GM12878 (cell line): Measurements from ENCODE around the gene SBNO1.

ENCODE experiments used
- EZH2 ChIP-seq: IDR thresholded peaks from 2 replicates; pipeline ENCODE4 v1.6.1; 2012; ENCODE audit warnings: low read depth, mild to moderate bottlenecking, control low read depth, inconsistent platforms, low read length, borderline replicate concordance; ENCODE audit not compliant: control insufficient read depth
- JUND ChIP-seq: IDR thresholded peaks from 2 replicates; pipeline ENCODE4 v1.6.1; 2012; ENCODE audit warnings: low read depth, mild to moderate bottlenecking, low read length, improper control_type of control experiment, moderate library complexity
- TF ChIP-seq, protein P1 (sequence below): IDR thresholded peaks from 2 replicates; pipeline ENCODE4 v1.6.1; 2012; ENCODE audit warnings: mild to moderate bottlenecking, low read depth, low read length

DNA sequence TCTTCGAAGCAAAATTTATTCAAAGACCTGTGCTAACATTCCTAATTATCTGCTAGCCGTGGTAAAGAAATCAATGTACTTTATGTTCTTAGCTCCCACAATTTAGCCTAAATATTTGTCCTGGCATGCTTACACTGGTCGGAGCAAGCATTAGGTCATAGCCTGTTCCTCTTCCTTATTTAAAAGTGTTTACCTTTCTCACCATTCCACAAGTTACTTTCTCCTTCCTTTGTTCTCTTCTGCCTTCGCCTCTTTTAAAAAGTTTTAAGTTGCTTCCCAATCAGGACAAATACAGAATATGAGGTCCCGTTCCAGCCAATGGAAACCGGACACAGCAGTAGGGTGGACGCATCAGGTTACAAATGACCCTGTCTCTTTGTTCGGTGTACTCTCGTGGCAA is 104.6 kb downstream of the SBNO1 start:
- TF ChIP-seq EZH2 (no peak), JUND (no peak)
- TF ChIP-seq, protein P1, sequence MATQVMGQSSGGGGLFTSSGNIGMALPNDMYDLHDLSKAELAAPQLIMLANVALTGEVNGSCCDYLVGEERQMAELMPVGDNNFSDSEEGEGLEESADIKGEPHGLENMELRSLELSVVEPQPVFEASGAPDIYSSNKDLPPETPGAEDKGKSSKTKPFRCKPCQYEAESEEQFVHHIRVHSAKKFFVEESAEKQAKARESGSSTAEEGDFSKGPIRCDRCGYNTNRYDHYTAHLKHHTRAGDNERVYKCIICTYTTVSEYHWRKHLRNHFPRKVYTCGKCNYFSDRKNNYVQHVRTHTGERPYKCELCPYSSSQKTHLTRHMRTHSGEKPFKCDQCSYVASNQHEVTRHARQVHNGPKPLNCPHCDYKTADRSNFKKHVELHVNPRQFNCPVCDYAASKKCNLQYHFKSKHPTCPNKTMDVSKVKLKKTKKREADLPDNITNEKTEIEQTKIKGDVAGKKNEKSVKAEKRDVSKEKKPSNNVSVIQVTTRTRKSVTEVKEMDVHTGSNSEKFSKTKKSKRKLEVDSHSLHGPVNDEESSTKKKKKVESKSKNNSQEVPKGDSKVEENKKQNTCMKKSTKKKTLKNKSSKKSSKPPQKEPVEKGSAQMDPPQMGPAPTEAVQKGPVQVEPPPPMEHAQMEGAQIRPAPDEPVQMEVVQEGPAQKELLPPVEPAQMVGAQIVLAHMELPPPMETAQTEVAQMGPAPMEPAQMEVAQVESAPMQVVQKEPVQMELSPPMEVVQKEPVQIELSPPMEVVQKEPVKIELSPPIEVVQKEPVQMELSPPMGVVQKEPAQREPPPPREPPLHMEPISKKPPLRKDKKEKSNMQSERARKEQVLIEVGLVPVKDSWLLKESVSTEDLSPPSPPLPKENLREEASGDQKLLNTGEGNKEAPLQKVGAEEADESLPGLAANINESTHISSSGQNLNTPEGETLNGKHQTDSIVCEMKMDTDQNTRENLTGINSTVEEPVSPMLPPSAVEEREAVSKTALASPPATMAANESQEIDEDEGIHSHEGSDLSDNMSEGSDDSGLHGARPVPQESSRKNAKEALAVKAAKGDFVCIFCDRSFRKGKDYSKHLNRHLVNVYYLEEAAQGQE: no peak
